ENCODE measurements around the gene DAPP1.

- TF ChIP-seq CTCF (IDR thresholded peaks at IDR 0.05; ENCODE audit: low read length): no peak
- TF ChIP-seq EZH2 (IDR thresholded peaks at IDR 0.05; ENCODE audit: borderline replicate concordance, low read length): no peak
Observed at GRCh38 chr4:99846891-99847290, 30.3 kb downstream of the DAPP1 start.

Data from OCI-LY1 (cell line).